HEK293 (cell line): ENCODE data around the gene ARPC2.
A peak's percentile ranks its signal among the peaks of the same experiment; 100 is the strongest.

Experiments used
- BCL6B ChIP-seq: fragments of 450-650 bp; formaldehyde crosslinking; IDR thresholded peaks from 2 replicates; pipeline ENCODE4 v1.5.1; 2017; ENCODE audit warnings: missing biosample characterization, missing genetic modification characterization
- CTCF ChIP-seq: fragments of 450-650 bp; formaldehyde crosslinking; IDR thresholded peaks from 2 replicates; pipeline ENCODE4 v1.5.1; 2016; ENCODE audit warnings: missing biosample characterization, missing genetic modification characterization
- ELK4 ChIP-seq: IDR thresholded peaks from 2 replicates; pipeline ENCODE4 v1.6.1; 2011; ENCODE audit warnings: mild to moderate bottlenecking, low read depth, low read length, borderline replicate concordance
- GLI4 ChIP-seq: fragments of 450-650 bp; formaldehyde crosslinking; IDR thresholded peaks from 2 replicates; pipeline ENCODE4 v1.5.1; 2016; ENCODE audit warnings: missing biosample characterization, missing genetic modification characterization
- KLF17 ChIP-seq: fragments of 450-650 bp; formaldehyde crosslinking; IDR thresholded peaks from 2 replicates; pipeline ENCODE4 v1.5.1; 2016; ENCODE audit warnings: missing biosample characterization, missing genetic modification characterization
- KLF9 ChIP-seq: fragments of 450-650 bp; formaldehyde crosslinking; IDR thresholded peaks from 2 replicates; pipeline ENCODE4 v1.5.1; 2016; ENCODE audit warnings: missing biosample characterization, missing genetic modification characterization, low read depth
- MYNN ChIP-seq: fragments of 450-650 bp; formaldehyde crosslinking; IDR thresholded peaks from 2 replicates; pipeline ENCODE4 v1.5.1; 2016; ENCODE audit warnings: missing biosample characterization, missing genetic modification characterization, borderline replicate concordance
- MZF1 ChIP-seq: fragments of 450-650 bp; formaldehyde crosslinking; IDR thresholded peaks from 2 replicates; pipeline ENCODE4 v1.5.1; 2017; ENCODE audit warnings: missing biosample characterization, missing genetic modification characterization, borderline replicate concordance
- OVOL3 ChIP-seq: fragments of 450-650 bp; formaldehyde crosslinking; IDR thresholded peaks from 2 replicates; pipeline ENCODE4 v1.5.1; 2016; ENCODE audit warnings: missing biosample characterization, missing genetic modification characterization
- PRDM1 ChIP-seq: fragments of 450-650 bp; formaldehyde crosslinking; IDR thresholded peaks from 2 replicates; pipeline ENCODE4; 2016; ENCODE audit warnings: missing biosample characterization, missing genetic modification characterization
- ZBTB17 ChIP-seq: fragments of 450-650 bp; formaldehyde crosslinking; IDR thresholded peaks from 2 replicates; pipeline ENCODE4 v1.5.1; 2016; ENCODE audit warnings: missing biosample characterization, missing genetic modification characterization
- ZBTB20 ChIP-seq: fragments of 450-650 bp; formaldehyde crosslinking; IDR thresholded peaks from 2 replicates; pipeline ENCODE4 v1.5.1; 2016; ENCODE audit warnings: missing biosample characterization, missing genetic modification characterization
- ZBTB8A ChIP-seq: fragments of 450-650 bp; formaldehyde crosslinking; IDR thresholded peaks from 2 replicates; pipeline ENCODE4 v1.5.1; 2016; ENCODE audit warnings: missing biosample characterization, missing genetic modification characterization
- ZFHX2 ChIP-seq: fragments of 450-650 bp; formaldehyde crosslinking; conservative IDR thresholded peaks from 2 replicates; pipeline ENCODE4 v1.5.1; 2016; ENCODE audit warnings: missing biosample characterization, missing genetic modification characterization
- ZIC2 ChIP-seq: fragments of 450-650 bp; formaldehyde crosslinking; IDR thresholded peaks from 2 replicates; pipeline ENCODE4 v1.5.1; 2016; ENCODE audit warnings: missing biosample characterization, missing genetic modification characterization
- ZNF157 ChIP-seq: fragments of 450-650 bp; formaldehyde crosslinking; IDR thresholded peaks from 2 replicates; pipeline ENCODE4 v1.5.1; 2016; ENCODE audit warnings: missing biosample characterization, missing genetic modification characterization
- ZNF202 ChIP-seq: fragments of 450-650 bp; formaldehyde crosslinking; IDR thresholded peaks from 2 replicates; pipeline ENCODE4 v1.5.1; 2016; ENCODE audit warnings: missing biosample characterization, missing genetic modification characterization, borderline replicate concordance
- ZNF214 ChIP-seq: fragments of 450-650 bp; formaldehyde crosslinking; IDR thresholded peaks from 2 replicates; pipeline ENCODE4 v1.5.1; 2017; ENCODE audit warnings: missing biosample characterization, mild to moderate bottlenecking, missing genetic modification characterization, borderline replicate concordance
- ZNF324 ChIP-seq: fragments of 450-650 bp; formaldehyde crosslinking; IDR thresholded peaks from 2 replicates; pipeline ENCODE4 v1.5.1; 2016; ENCODE audit warnings: missing biosample characterization, missing genetic modification characterization
- ZNF354C ChIP-seq: fragments of 450-650 bp; formaldehyde crosslinking; IDR thresholded peaks from 2 replicates; pipeline ENCODE4 v1.5.1; 2016; ENCODE audit warnings: missing biosample characterization, missing genetic modification characterization, low read depth, borderline replicate concordance
- ZNF398 ChIP-seq: fragments of 450-650 bp; formaldehyde crosslinking; IDR thresholded peaks from 2 replicates; pipeline ENCODE4 v1.5.1; 2017; ENCODE audit warnings: missing biosample characterization, missing genetic modification characterization
- ZNF473 ChIP-seq: fragments of 450-650 bp; formaldehyde crosslinking; IDR thresholded peaks from 2 replicates; pipeline ENCODE4 v1.5.1; 2017; ENCODE audit warnings: missing biosample characterization, missing genetic modification characterization
- ZNF488 ChIP-seq: fragments of 450-650 bp; formaldehyde crosslinking; IDR thresholded peaks from 2 replicates; pipeline ENCODE4 v1.5.1; 2016; ENCODE audit warnings: missing biosample characterization, missing genetic modification characterization
- ZNF501 ChIP-seq: fragments of 450-650 bp; formaldehyde crosslinking; IDR thresholded peaks from 2 replicates; pipeline ENCODE4 v1.5.1; 2016; ENCODE audit warnings: missing biosample characterization, missing genetic modification characterization
- ZNF514 ChIP-seq: fragments of 450-650 bp; formaldehyde crosslinking; IDR thresholded peaks from 2 replicates; pipeline ENCODE4 v1.5.1; 2016; ENCODE audit warnings: missing biosample characterization, missing genetic modification characterization
- ZNF580 ChIP-seq: fragments of 450-650 bp; formaldehyde crosslinking; IDR thresholded peaks from 2 replicates; pipeline ENCODE4 v1.5.1; 2016; ENCODE audit warnings: missing biosample characterization, missing genetic modification characterization
- ZNF626 ChIP-seq: fragments of 450-650 bp; sonication (Bioruptor Pico); formaldehyde crosslinking; IDR thresholded peaks from 2 replicates; pipeline ENCODE4 v1.5.1; 2018; ENCODE audit warnings: missing biosample characterization, missing genetic modification characterization, inconsistent platforms
- ZSCAN30 ChIP-seq: fragments of 450-650 bp; IDR thresholded peaks from 2 replicates; pipeline ENCODE4 v1.5.1; 2018; ENCODE audit warnings: missing biosample characterization, mild to moderate bottlenecking, missing genetic modification characterization, moderate library complexity
- ZXDB ChIP-seq: fragments of 450-650 bp; formaldehyde crosslinking; IDR thresholded peaks from 2 replicates; pipeline ENCODE4 v1.5.1; 2016; ENCODE audit warnings: missing biosample characterization, missing genetic modification characterization

ARPC2 gene

GRCh38 chr2:218292048-218293014 is 75.3 kb downstream of the ARPC2 start, which contains the start of gene TMBIM1 (continued):
- no peak for TF ChIP-seq ELK4
- no peak for TF ChIP-seq ZNF214 (tag by site-specific recombination)
- no peak for TF ChIP-seq BCL6B (tag by site-specific recombination)
- TF ChIP-seq ZSCAN30 (tag by site-specific recombination), result 0 out of 2 replicates have a peak, but pooled peaks have one; percentile 49
- no peak for TF ChIP-seq ZNF488
- TF ChIP-seq KLF17 (tag by site-specific recombination), result no peak
- TF ChIP-seq GLI4 (tag by site-specific recombination), result no peak
- peak; percentile 57 for TF ChIP-seq ZFHX2 (tag by site-specific recombination)
- peak; percentile 52; the same call in 1 of the 2 replicates for TF ChIP-seq ZBTB20
- TF ChIP-seq ZXDB (tag by site-specific recombination), result no peak
- TF ChIP-seq PRDM1 (tag by site-specific recombination), result no peak
- TF ChIP-seq ZNF202 (tag by site-specific recombination), result no peak
- TF ChIP-seq ZBTB8A (tag by site-specific recombination), result peak; percentile 73
- no peak for TF ChIP-seq ZBTB17
- TF ChIP-seq OVOL3, result no peak
- TF ChIP-seq ZNF514 (tag by site-specific recombination), result no peak
- 0 out of 2 replicates have a peak, but pooled peaks have one; percentile 22 for TF ChIP-seq ZNF501
- peak; percentile 6; the same call in 1 of the 2 replicates for TF ChIP-seq CTCF
- no peak for TF ChIP-seq ZNF157
- no peak for TF ChIP-seq ZNF626 (tag by site-specific recombination)
- TF ChIP-seq ZIC2 (tag by site-specific recombination), result no peak
- no peak for TF ChIP-seq ZNF324
- no peak for TF ChIP-seq ZNF398 (tag by site-specific recombination)
- no peak for TF ChIP-seq MZF1 (tag by site-specific recombination)
- no peak for TF ChIP-seq ZNF354C (tag by site-specific recombination)
- TF ChIP-seq ZNF473 (tag by site-specific recombination), result no peak
- TF ChIP-seq MYNN (tag by site-specific recombination), result no peak
- TF ChIP-seq KLF9, result no peak
- no peak for TF ChIP-seq ZNF580
